K562 (cell line): ENCODE data around the gene IKZF3. TPM values are rescaled to one million over a fixed set of nuclear protein-coding genes. Genes with fewer than 3 reads are reported as not detected.

Experiments
- polyA plus RNA-seq, 8 experiments: library from polyadenylated mRNA; depleted of rRNA in 4 of 8; stranded (reverse) in 5 of 8; unstranded in 3 of 8; fragments of >200 nt; fragmentation: Nextera tagmentation in 2 of 8; fragmentation: Illumina TruSeq in 1 of 8; extraction: Ambion mirVana in 2 of 8; extraction: Trizol in 1 of 8; gene quantifications; 2 replicates each; pipeline versions ENCODE4 v1.2.1 to v1.2.3, GENCODE V29; 2011 to 2014; ENCODE audit warnings: inconsistent platforms in 1 of 8, missing spikeins in 1 of 8
- total RNA-seq, 7 experiments: library from RNA; depleted of rRNA in 6 of 7; stranded (reverse); fragments of >200 nt in 6 of 7; fragmentation: Illumina TruSeq in 2 of 7; extraction: Trizol in 2 of 7; gene quantifications; 2 replicates each; pipeline versions ENCODE4 v1.2.1 to v1.2.3, GENCODE V29; 2011 to 2021; ENCODE audit warnings: low replicate concordance in 1 of 7
- TF ChIP-seq, protein P1 (sequence below), 2 experiments: fragments of 450-650 bp in 1 of 2; sonication (generic) in 1 of 2; formaldehyde crosslinking in 1 of 2; IDR thresholded peaks; 2 replicates each; pipeline versions ENCODE4 v1.7.1 to v1.9.0; 2016 to 2022; ENCODE audit warnings: inconsistent platforms in 1 of 2, mild to moderate bottlenecking in 1 of 2, missing genetic modification reagents in 1 of 2

The IKZF3 gene
- total and polyA plus RNA-seq, 9 of the 15 experiments (the other 6 are each of a cell fraction or from before 2014, with no cell fraction given), result 0.06 to 1.6 (median 0.62) TPM

DNA sequence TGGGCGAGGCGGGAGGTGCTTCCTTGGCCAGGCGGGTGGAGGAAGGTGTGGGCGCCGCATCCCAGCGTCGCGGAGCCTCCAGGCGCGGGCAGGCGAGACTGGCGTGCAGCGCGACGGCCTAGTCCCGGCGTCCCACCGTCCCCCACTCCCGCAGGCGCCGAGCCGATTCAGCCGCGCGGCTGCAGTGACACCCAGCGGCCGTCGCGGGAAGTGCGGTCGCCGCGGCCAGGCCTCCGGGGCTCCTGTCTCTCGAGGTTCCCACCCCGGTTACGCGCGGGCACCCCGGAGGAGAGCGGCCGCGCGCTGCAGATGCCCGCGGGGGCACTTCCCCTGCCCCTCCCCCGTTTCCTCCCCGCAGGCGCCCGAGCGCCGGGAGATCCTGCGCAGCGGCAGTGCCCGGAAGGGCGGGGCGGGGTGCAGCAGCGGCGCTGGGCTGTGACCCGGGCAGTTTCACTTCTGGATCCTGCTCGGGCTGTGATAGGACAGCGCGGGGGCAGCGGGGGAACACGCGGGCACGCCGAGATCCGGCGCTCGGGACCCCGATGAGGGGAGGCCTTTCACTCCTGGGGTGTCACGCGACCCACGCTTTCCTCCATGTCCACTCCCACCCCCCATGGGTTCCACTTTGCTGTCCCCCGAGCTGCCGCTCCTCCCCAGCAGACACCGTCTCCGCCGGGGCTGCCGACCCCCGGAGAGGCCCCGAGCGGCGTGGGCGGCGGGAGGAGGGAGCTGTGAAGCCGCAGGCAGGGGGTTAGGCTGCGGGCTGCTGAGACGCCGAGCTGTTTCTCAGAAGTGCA is 109.8 kb downstream of the IKZF3 start (continued):
- TF ChIP-seq, protein P1, sequence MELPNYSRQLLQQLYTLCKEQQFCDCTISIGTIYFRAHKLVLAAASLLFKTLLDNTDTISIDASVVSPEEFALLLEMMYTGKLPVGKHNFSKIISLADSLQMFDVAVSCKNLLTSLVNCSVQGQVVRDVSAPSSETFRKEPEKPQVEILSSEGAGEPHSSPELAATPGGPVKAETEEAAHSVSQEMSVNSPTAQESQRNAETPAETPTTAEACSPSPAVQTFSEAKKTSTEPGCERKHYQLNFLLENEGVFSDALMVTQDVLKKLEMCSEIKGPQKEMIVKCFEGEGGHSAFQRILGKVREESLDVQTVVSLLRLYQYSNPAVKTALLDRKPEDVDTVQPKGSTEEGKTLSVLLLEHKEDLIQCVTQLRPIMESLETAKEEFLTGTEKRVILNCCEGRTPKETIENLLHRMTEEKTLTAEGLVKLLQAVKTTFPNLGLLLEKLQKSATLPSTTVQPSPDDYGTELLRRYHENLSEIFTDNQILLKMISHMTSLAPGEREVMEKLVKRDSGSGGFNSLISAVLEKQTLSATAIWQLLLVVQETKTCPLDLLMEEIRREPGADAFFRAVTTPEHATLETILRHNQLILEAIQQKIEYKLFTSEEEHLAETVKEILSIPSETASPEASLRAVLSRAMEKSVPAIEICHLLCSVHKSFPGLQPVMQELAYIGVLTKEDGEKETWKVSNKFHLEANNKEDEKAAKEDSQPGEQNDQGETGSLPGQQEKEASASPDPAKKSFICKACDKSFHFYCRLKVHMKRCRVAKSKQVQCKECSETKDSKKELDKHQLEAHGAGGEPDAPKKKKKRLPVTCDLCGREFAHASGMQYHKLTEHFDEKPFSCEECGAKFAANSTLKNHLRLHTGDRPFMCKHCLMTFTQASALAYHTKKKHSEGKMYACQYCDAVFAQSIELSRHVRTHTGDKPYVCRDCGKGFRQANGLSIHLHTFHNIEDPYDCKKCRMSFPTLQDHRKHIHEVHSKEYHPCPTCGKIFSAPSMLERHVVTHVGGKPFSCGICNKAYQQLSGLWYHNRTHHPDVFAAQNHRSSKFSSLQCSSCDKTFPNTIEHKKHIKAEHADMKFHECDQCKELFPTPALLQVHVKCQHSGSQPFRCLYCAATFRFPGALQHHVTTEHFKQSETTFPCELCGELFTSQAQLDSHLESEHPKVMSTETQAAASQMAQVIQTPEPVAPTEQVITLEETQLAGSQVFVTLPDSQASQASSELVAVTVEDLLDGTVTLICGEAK (IDR thresholded peaks at IDR 0.05), result 0 out of 2 replicates have a peak, but pooled peaks have one; percentile 13
- TF ChIP-seq, protein P1 (CRISPR knock-in tag; IDR thresholded peaks at IDR 0.05), result no peak
- TF ChIP-seq, all 486 proteins: peak for 119
